ENCODE results near the gene GNG12.

GNG12 gene

GRCh38 chr1:67773462-67773861 lies 59.8 kb downstream of the GNG12 start:
- TF ChIP-seq GATA3 (IDR thresholded peaks at IDR 0.05; ENCODE audit: low read depth, low read length) = no peak
- TF ChIP-seq GATA2 (IDR thresholded peaks at IDR 0.05; ENCODE audit: low read depth, low read length) = no peak

DNA sequence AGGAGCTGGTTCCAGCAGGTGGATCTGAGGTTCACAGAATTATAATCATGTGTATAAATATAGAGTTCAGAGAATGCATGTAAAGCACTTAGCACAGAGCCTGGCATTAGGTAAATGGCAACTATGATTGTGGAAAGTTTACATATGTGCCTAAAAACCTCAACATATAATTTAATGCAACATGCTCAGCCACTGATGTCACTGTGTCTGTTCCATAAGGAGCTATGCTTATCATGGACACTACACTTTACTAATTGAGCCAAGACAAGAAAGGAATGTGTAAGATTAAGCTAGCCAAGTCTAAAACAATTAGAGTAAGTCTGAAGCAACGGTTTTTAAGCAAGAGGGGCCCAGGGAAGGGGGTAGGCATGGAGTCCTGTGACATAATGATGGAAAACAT lies 61.5 kb downstream of the GNG12 start:
- no peak for TF ChIP-seq GATA2 (IDR thresholded peaks at IDR 0.05; ENCODE audit: low read depth, low read length)
- TF ChIP-seq GATA3 (IDR thresholded peaks at IDR 0.05; ENCODE audit: low read depth, low read length) = no peak

DNA sequence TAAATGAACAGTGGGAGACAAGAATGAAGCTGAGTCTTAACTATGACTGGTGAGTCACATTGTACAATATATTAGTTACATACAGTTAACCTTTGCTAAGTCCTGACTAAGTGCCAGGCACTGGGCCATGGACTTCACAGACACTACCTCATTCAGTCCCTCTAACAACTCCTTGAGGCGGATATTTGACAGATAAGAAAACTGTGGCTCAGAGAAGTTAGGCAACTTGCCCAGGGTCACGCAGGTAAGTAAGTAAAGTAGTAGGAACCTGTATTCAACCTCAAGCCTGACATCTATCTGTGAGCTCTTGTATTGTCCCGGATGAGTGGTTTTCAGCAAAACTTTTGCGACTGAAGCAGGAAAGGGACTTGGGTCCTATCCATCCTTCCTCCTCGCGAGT lies 62.1 kb downstream of the GNG12 start:
- TF ChIP-seq GATA2 (IDR thresholded peaks at IDR 0.05; ENCODE audit: low read depth, low read length) (no peak), GATA3 (IDR thresholded peaks at IDR 0.05; ENCODE audit: low read depth, low read length) (no peak)

DNA sequence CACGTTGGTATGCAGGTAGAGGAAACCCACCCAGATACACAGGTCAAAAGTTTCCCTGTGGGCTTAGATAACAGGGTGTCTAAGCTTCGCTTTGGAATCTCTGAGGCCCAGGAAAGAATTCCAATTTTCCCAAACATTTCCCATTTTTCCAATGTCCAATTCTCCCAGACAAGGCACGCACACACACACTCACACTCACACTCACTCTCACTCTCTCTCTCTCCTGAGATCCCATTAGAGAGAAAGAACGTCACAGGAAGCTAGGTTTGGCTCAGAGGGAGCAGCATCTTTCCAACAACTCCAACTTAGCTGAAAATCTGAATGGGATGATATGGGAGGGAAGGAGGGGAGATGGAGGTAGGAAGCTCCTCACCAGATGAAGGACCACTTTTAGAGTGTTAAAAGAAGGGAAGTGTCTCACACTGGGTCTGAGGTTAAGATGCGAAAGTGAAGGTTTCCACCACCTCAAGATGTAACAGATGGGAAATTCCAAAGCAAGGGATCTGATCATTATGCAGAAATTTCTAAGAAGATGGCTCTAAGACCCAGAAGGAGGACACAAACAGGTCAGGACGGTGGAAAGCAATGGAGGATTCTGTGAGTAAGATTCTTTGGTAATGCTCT lies 63.5 kb downstream of the GNG12 start:
- no peak for TF ChIP-seq GATA2 (IDR thresholded peaks at IDR 0.05; ENCODE audit: low read depth, low read length)
- no peak for TF ChIP-seq GATA3 (IDR thresholded peaks at IDR 0.05; ENCODE audit: low read depth, low read length)

DNA sequence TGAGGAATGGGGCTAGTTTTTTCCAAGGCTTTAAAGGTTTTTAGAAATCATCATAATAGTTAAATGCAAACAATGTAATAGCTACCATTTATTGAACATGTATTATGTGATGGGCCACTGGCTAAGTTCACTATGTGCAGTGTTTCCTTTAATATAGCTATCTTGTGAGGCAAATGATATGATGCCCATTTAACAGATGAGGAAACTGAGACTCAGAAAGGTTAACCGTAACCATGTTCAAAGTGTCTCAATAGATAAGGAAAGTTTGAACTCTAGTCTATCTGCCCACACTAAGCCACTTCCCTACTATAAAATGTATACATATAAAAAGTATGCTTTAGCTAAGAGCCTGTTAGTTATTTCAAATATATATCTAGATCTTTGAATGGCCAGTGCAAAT lies 64.8 kb downstream of the GNG12 start:
- TF ChIP-seq GATA2 (IDR thresholded peaks at IDR 0.05; ENCODE audit: low read depth, low read length) (no peak), GATA3 (IDR thresholded peaks at IDR 0.05; ENCODE audit: low read depth, low read length) (no peak)

- TF ChIP-seq GATA3 (IDR thresholded peaks at IDR 0.05; ENCODE audit: low read depth, low read length) = no peak
- no peak for TF ChIP-seq GATA2 (IDR thresholded peaks at IDR 0.05; ENCODE audit: low read depth, low read length)
These were observed 66.0 kb downstream of the GNG12 start for GRCh38 chr1:67767103-67767782.

DNA sequence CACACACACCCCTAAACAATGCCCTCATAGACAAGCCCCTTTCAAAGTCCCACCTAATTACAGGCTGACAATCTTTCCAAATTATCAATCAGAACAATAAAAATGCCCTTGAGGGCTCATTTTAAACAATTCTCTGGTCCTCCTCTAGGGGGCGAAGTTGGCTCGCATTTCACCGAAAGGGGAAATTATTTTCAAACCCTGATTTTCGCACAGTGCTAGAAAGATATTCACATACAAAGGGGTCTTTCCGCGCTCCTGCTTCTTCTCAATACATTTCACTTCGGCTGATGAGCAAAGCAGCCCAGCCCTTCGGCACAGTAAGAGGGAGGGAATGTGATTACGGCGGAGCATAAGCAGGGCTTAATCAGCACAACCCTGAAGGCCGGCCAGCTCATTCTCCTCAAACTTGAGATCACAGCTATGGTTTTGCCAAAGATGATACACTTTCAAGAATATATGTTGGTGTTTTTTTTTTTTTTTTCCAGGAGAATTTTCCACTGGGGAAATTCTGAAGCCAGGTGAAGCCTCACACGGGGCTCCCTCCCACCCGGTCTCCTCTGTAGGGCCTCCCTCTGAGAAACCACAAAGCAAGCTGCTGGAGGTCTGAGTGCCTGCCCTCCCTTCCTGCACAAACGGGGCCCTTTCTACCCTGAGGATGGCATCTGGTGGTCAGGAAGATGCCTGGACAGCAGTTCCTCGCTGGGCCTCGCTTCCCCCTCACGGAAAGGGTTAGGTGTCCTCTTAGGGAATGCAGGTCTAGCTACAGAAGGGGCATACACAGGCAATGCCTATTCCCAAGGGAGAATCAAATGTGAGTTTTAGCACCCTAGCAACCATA lies 66.9 kb downstream of the GNG12 start:
- TF ChIP-seq GATA3 (IDR thresholded peaks at IDR 0.05; ENCODE audit: low read depth, low read length) (no peak), GATA2 (IDR thresholded peaks at IDR 0.05; ENCODE audit: low read depth, low read length) (no peak)

GRCh38 chr1:67764633-67765032 lies 68.6 kb downstream of the GNG12 start:
- TF ChIP-seq GATA2 (IDR thresholded peaks at IDR 0.05; ENCODE audit: low read depth, low read length) = no peak
- TF ChIP-seq GATA3 (IDR thresholded peaks at IDR 0.05; ENCODE audit: low read depth, low read length) = no peak

DNA sequence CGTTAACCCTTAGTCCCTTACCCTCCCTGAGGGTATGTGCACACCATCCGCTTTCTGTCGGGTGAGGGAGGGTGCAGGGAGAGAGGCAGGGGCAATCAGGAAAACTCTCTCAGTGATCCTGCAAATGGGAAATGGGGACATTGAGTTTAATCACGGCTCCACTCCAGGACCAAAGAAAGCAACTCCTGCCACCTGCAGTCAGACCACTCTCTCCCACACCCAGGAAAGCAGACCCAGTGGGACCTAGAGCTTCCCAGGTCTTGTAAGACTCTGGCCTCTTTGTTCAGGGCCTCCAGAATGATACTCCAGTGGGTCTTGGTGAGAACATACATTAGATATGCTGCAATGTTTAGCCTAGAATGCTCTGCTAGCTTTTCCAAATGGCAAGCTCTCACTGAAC lies 71.5 kb downstream of the GNG12 start:
- TF ChIP-seq GATA3 (IDR thresholded peaks at IDR 0.05; ENCODE audit: low read depth, low read length) = no peak
- TF ChIP-seq GATA2 (IDR thresholded peaks at IDR 0.05; ENCODE audit: low read depth, low read length) = no peak

GRCh38 chr1:67761091-67761490 lies 72.2 kb downstream of the GNG12 start:
- TF ChIP-seq GATA3 (IDR thresholded peaks at IDR 0.05; ENCODE audit: low read depth, low read length) (no peak), GATA2 (IDR thresholded peaks at IDR 0.05; ENCODE audit: low read depth, low read length) (no peak)

GRCh38 chr1:67760030-67760821 lies 73.0 kb downstream of the GNG12 start:
- TF ChIP-seq GATA3 (IDR thresholded peaks at IDR 0.05; ENCODE audit: low read depth, low read length) (no peak), GATA2 (IDR thresholded peaks at IDR 0.05; ENCODE audit: low read depth, low read length) (no peak)

- TF ChIP-seq GATA2 (IDR thresholded peaks at IDR 0.05; ENCODE audit: low read depth, low read length) (no peak), GATA3 (IDR thresholded peaks at IDR 0.05; ENCODE audit: low read depth, low read length) (no peak)
These were observed 73.6 kb downstream of the GNG12 start for GRCh38 chr1:67759692-67760029.

DNA sequence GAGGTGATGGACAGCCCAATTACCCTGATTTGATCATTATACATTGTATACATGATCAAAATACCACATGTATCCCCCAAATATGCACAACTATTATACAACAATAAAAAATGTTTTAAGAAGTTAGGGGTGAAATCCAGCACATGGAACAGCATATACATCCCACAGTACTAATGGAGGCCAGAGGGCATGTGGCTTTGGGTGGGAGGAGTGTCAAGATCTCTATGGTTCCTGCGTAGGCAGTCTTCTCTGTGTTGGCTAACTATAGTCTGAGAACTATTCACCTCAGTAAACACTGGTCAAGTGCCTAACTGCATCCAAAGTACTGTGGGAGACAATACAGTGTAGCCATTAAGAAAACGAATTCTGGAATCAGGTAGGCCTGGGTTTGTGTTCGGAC lies 74.2 kb downstream of the GNG12 start:
- TF ChIP-seq GATA3 (IDR thresholded peaks at IDR 0.05; ENCODE audit: low read depth, low read length) (no peak), GATA2 (IDR thresholded peaks at IDR 0.05; ENCODE audit: low read depth, low read length) (no peak)

GRCh38 chr1:67755619-67756018 lies 77.6 kb downstream of the GNG12 start:
- TF ChIP-seq GATA2 (IDR thresholded peaks at IDR 0.05; ENCODE audit: low read depth, low read length) (no peak), GATA3 (IDR thresholded peaks at IDR 0.05; ENCODE audit: low read depth, low read length) (no peak)

All from SH-SY5Y (cell line).